HEK293 (cell line): Measurements from ENCODE around the gene RPL31.

Experiments
- CTCF ChIP-seq: fragments of 450-650 bp; formaldehyde crosslinking; IDR thresholded peaks from 2 replicates; pipeline ENCODE4 v1.5.1; 2016; ENCODE audit warnings: missing biosample characterization, missing genetic modification characterization
- IKZF3 ChIP-seq: fragments of 450-650 bp; IDR thresholded peaks from 2 replicates; pipeline ENCODE4 v1.5.0; 2018; ENCODE audit warnings: missing biosample characterization, mild to moderate bottlenecking, missing genetic modification characterization, moderate library complexity
- REST ChIP-seq: fragments of 450-650 bp; formaldehyde crosslinking; IDR thresholded peaks from 2 replicates; pipeline ENCODE4 v1.5.1; 2016; ENCODE audit warnings: missing biosample characterization, missing genetic modification characterization
- ZBTB8A ChIP-seq: fragments of 450-650 bp; formaldehyde crosslinking; IDR thresholded peaks from 2 replicates; pipeline ENCODE4 v1.5.1; 2016; ENCODE audit warnings: missing biosample characterization, missing genetic modification characterization
- ZNF274 ChIP-seq, 2 experiments: fragments of 200-500 bp in 1 of 2; fragments of 450-650 bp in 1 of 2; sonication (Bioruptor generic) in 1 of 2; formaldehyde crosslinking in 1 of 2; IDR thresholded peaks; 2 replicates each; pipeline versions ENCODE4 v1.5.1 to v1.6.1; 2014 to 2016; ENCODE audit warnings: borderline replicate concordance in 1 of 2, inconsistent platforms in 1 of 2, low read length in 1 of 2, missing biosample characterization in 1 of 2, missing genetic modification characterization in 1 of 2
- ZNF350 ChIP-seq: fragments of 450-650 bp; formaldehyde crosslinking; IDR thresholded peaks from 2 replicates; pipeline ENCODE4 v1.5.0; 2017; ENCODE audit warnings: missing biosample characterization, mild to moderate bottlenecking, missing genetic modification characterization
- ZNF354C ChIP-seq: fragments of 450-650 bp; formaldehyde crosslinking; IDR thresholded peaks from 2 replicates; pipeline ENCODE4 v1.5.1; 2016; ENCODE audit warnings: missing biosample characterization, missing genetic modification characterization, low read depth, borderline replicate concordance
- ZNF585B ChIP-seq: fragments of 450-650 bp; formaldehyde crosslinking; IDR thresholded peaks from 2 replicates; pipeline ENCODE4 v1.5.1; 2016; ENCODE audit warnings: missing biosample characterization, missing genetic modification characterization
- ZNF670 ChIP-seq: fragments of 450-650 bp; formaldehyde crosslinking; IDR thresholded peaks from 2 replicates; pipeline ENCODE4 v1.5.1; 2016; ENCODE audit warnings: missing biosample characterization, missing genetic modification characterization, low read depth

GRCh38 chr2:101026923-101027469 lies 24.9 kb downstream of the RPL31 start:
- TF ChIP-seq CTCF, result no peak
- no peak for TF ChIP-seq REST
- TF ChIP-seq ZNF585B (tag by site-specific recombination), result no peak
- TF ChIP-seq ZBTB8A, result no peak
- TF ChIP-seq ZNF350 (tag by site-specific recombination), result no peak
- TF ChIP-seq ZNF274 (IDR thresholded peaks at IDR 0.05; ENCODE audit: low read length), result no peak
- no peak for TF ChIP-seq ZNF274 (tag by site-specific recombination; IDR thresholded peaks at IDR 0.05; ENCODE audit: borderline replicate concordance)
- no peak for TF ChIP-seq ZNF670 (tag by site-specific recombination)
- TF ChIP-seq IKZF3, result no peak
- no peak for TF ChIP-seq ZNF354C (tag by site-specific recombination)
